Endothelial cell of umbilical vein (primary cell): ENCODE data around the gene SMIM3. TPM values are rescaled to one million over a fixed set of nuclear protein-coding genes. Genes with fewer than 3 reads are reported as not detected.

Source experiments
- BruUV-seq: library from RNA; stranded (reverse); fragments of 400-500 nt; replicated peaks from 2 replicates; lab custom pipeline; 2021; lab: Mats Ljungman, UMichigan
- CTCF ChIA-PET: fragments of 300-600, 350-600 bp; sonication (Branson Sonifier 250); formaldehyde crosslinking; loops from one replicate; lab custom pipeline; 2021; ENCODE audit warnings: antibody characterized with exemption, inconsistent platforms; lab: Charles Lee
- POLR2A ChIA-PET: fragments of 300-600, 350-600 bp; sonication (Branson Sonifier 250); formaldehyde crosslinking; loops from one replicate; lab custom pipeline; 2021; ENCODE audit warnings: antibody characterized with exemption, inconsistent platforms; lab: Charles Lee
- DNase-seq: peaks from one replicate; pipeline ENCODE4 v3.0.0-alpha.2; 2011; ENCODE audit warnings: low read depth, low spot score
- FAIRE-seq: peaks from 2 replicates; lab custom pipeline; 2011; peaks lifted over from hg19 to GRCh38; lab: Jason Lieb, UNC
- H2AFZ ChIP-seq: 2 replicates; pipeline ENCODE4 v1.6.0; 2012; ENCODE audit warnings: low read depth, low read length, control low read depth, inconsistent platforms
- H3K27ac ChIP-seq: 2 replicates; pipeline ENCODE4 v1.5.1; 2011; ENCODE audit warnings: low read depth, mild to moderate bottlenecking, control low read depth, low read length, moderate library complexity; ENCODE audit not compliant: insufficient read depth
- H3K27me3 ChIP-seq, 2 experiments: 2 replicates each; pipeline versions ENCODE4 v1.6.0 to v1.6.1; 2011; ENCODE audit warnings: low read length in 2 of 2, mixed read lengths in 1 of 2; ENCODE audit not compliant: control insufficient read depth in 2 of 2, insufficient read depth in 2 of 2
- H3K36me3 ChIP-seq, 2 experiments: 2 replicates in 1 of 2; 3 replicates in 1 of 2; pipeline ENCODE4 v1.5.1; 2011; ENCODE audit warnings: low read length in 2 of 2, mild to moderate bottlenecking in 1 of 2, moderate library complexity in 1 of 2; ENCODE audit not compliant: control insufficient read depth in 2 of 2, insufficient read depth in 2 of 2; ENCODE audit errors: extremely low read depth in 1 of 2
- H3K4me1 ChIP-seq: 3 replicates; pipeline ENCODE4 v1.5.1; 2011; ENCODE audit warnings: mild to moderate bottlenecking, low read length; ENCODE audit not compliant: control insufficient read depth, insufficient read depth; ENCODE audit errors: extremely low read depth
- H3K4me2 ChIP-seq: 2 replicates; pipeline ENCODE4 v1.6.1; 2011; ENCODE audit warnings: low read length, control low read depth, mixed read lengths; ENCODE audit not compliant: insufficient read depth
- H3K4me3 ChIP-seq, 3 experiments: fragments of 200-600 bp in 1 of 3; sonication (generic), shearing (Covaris generic) in 1 of 3; replicated peaks in 1 of 3; 2 replicates each; pipeline ENCODE4 v1.5.1; 2011 to 2016; ENCODE audit warnings: control low read depth in 3 of 3, low read length in 3 of 3, mild to moderate bottlenecking in 2 of 3, inconsistent platforms in 1 of 3, low read depth in 1 of 3, moderate library complexity in 1 of 3; ENCODE audit not compliant: insufficient read depth in 1 of 3
- H3K79me2 ChIP-seq: 2 replicates; pipeline ENCODE4 v1.6.0; 2012; ENCODE audit warnings: low read length, inconsistent platforms; ENCODE audit not compliant: control insufficient read depth, insufficient read depth
- H3K9ac ChIP-seq: replicated peaks from 2 replicates; pipeline ENCODE3; 2011; ENCODE audit warnings: low read length, control low read depth; ENCODE audit not compliant: insufficient read depth; ENCODE audit errors: extremely low read depth
- H3K9me1 ChIP-seq: replicated peaks from 3 replicates; pipeline ENCODE4 v1.6.0; 2011; ENCODE audit warnings: mild to moderate bottlenecking, low read length; ENCODE audit not compliant: control insufficient read depth, insufficient read depth; ENCODE audit errors: extremely low read depth
- H3K9me3 ChIP-seq: replicated peaks from 2 replicates; pipeline ENCODE4 v1.5.1; 2012; ENCODE audit warnings: low read length, inconsistent platforms; ENCODE audit not compliant: control insufficient read depth, insufficient read depth
- H4K20me1 ChIP-seq: replicated peaks from 2 replicates; pipeline ENCODE3; 2011; ENCODE audit warnings: mild to moderate bottlenecking, low read length; ENCODE audit not compliant: control insufficient read depth, insufficient read depth; ENCODE audit errors: extremely low read depth
- CTCF ChIP-seq, 2 donors: IDR thresholded peaks; 1 replicate in 1 of 2; 2 replicates in 1 of 2; pipeline ENCODE4 v1.5.1; 2011; ENCODE audit warnings: low read length in 2 of 2, mild to moderate bottlenecking in 2 of 2, moderate library complexity in 2 of 2, control low read depth in 1 of 2, inconsistent platforms in 1 of 2, low read depth in 1 of 2; ENCODE audit not compliant: insufficient read depth in 1 of 2; ENCODE audit errors: extremely low read depth in 1 of 2
- EZH2 ChIP-seq: IDR thresholded peaks from 2 replicates; pipeline ENCODE4 v1.6.1; 2012; ENCODE audit warnings: borderline replicate concordance, low read depth, mild to moderate bottlenecking, moderate library complexity, low read length, inconsistent platforms; ENCODE audit not compliant: severe bottlenecking
- FOS ChIP-seq: IDR thresholded peaks from 2 replicates; pipeline ENCODE4 v1.6.1; 2011; ENCODE audit warnings: mild to moderate bottlenecking, low read length, moderate library complexity, borderline replicate concordance; ENCODE audit not compliant: insufficient read depth
- GATA2 ChIP-seq: IDR thresholded peaks from 2 replicates; pipeline ENCODE4 v1.7.0; 2011; ENCODE audit warnings: low read depth, mild to moderate bottlenecking, moderate library complexity, mixed read lengths, low read length; ENCODE audit not compliant: insufficient read length, insufficient read depth
- JUN ChIP-seq: IDR thresholded peaks from 2 replicates; pipeline ENCODE4 v1.6.1; 2011; ENCODE audit warnings: borderline replicate concordance, low read depth; ENCODE audit not compliant: insufficient read length, insufficient read depth
- MYC ChIP-seq: IDR thresholded peaks from one replicate; pipeline ENCODE4 v1.6.1; 2011; ENCODE audit warnings: mild to moderate bottlenecking, low read depth, low read length
- POLR2A ChIP-seq: IDR thresholded peaks from 2 replicates; pipeline ENCODE4 v1.6.1; 2012; ENCODE audit warnings: low read depth, mild to moderate bottlenecking, control low read depth, low read length
- POLR2AphosphoS5 ChIP-seq: IDR thresholded peaks from 2 replicates; pipeline ENCODE4 v1.6.1; 2012; ENCODE audit warnings: low read depth, mild to moderate bottlenecking, control low read depth, low read length, moderate library complexity; ENCODE audit not compliant: insufficient read depth
- dilution Hi-C: fragments of 300-500 bp; cut with MboI; formaldehyde crosslinking; loops from one replicate; pipeline ENCODE4 v1.15.0; 2019; ENCODE audit warnings: low sequenced_read_pairs; ENCODE audit not compliant: extremely low pct_ligation_motif_present
- intact Hi-C: fragments of 100-400 bp; cut with micrococcal nuclease; formaldehyde crosslinking; loops from one replicate; pipeline ENCODE4 v1.10.0; 2022
- polyA plus RNA-seq, 4 experiments: library from polyadenylated mRNA; depleted of rRNA in 3 of 4; stranded (reverse) in 3 of 4; unstranded in 1 of 4; fragments of >200 nt; gene quantifications; 2 replicates each; pipeline versions ENCODE4 v1.2.1 to v1.2.3, GENCODE V29; 2011 to 2012; ENCODE audit warnings: missing spikeins in 1 of 4
- total RNA-seq: library from RNA; stranded (reverse); gene quantifications from 2 replicates; pipeline ENCODE4 v1.2.3, GENCODE V29; 2021
- TF ChIP-seq, protein P1 (sequence below): IDR thresholded peaks from 2 replicates; pipeline ENCODE4 v1.6.1; 2011; ENCODE audit not compliant: insufficient read depth, insufficient read length

Gene SMIM3
- total and polyA plus RNA-seq, 2 donors (not counting 3 experiments of a cell fraction or from before 2014, with no cell fraction given): 1.0 to 2.0 TPM

DNA sequence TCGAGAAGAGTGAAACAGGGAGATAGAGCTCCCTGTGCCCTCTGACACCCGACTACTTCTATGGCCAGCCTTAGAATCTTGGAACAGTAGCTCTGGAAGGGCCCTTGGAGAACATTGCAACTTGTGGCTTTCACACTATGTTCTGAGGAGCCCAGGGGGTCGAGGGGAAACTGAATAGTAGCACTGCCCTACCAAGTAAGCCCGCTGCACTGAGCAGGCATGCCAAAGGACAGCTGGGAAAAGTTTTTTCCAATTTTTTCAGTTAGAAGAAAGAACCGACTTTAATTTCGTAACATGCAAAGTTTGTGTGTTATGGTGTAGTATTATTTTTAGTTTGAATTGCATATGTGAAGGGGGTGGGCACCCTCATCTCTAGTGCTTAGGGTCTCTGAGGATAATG, 10.9 kb downstream of the SMIM3 start:
- no peak for FAIRE-seq

More for the DNA sequence above, 10.9 kb downstream of the SMIM3 start:
- no peaks in the 10 kb centered on the region for H3K36me3 ChIP-seq
- ChIA-PET POLR2A (no interaction called here), CTCF (interaction anchor here (1.2 to 2.7 kb wide), 3 partner anchors 10 to 376 kb away, joined by 3 to 33 read pairs (median 15); partner anchors contain the start of gene SMIM3)
- H3K9me3 ChIP-seq: no peaks in the 10 kb centered on the region
- H3K4me3 ChIP-seq: no peak overlapping the region
- intact Hi-C loops: no loop called here
- no peak for DNase-seq
- no peak overlapping the region for H3K9ac ChIP-seq
- no peaks in the 10 kb centered on the region for H4K20me1 ChIP-seq
- H3K79me2 ChIP-seq: no peaks in the 10 kb centered on the region
- H3K27me3 ChIP-seq: peaks cover 7 to 9% of the 10 kb centered on the region in 2 experiments
- no peak overlapping the region for H3K4me2 ChIP-seq
- no TSS peak for BruUV-seq
- H3K4me1 ChIP-seq: peaks cover 9% of the 10 kb centered on the region
- dilution Hi-C loops: no loop called here
- no peaks in the 10 kb centered on the region for H3K9me1 ChIP-seq
- no peak overlapping the region for H2AFZ ChIP-seq
- TF ChIP-seq, protein P1, sequence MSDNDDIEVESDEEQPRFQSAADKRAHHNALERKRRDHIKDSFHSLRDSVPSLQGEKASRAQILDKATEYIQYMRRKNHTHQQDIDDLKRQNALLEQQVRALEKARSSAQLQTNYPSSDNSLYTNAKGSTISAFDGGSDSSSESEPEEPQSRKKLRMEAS: no peak
- TF ChIP-seq POLR2AphosphoS5 (no peak), JUN (no peak), FOS (no peak), POLR2A (no peak), CTCF (IDR thresholded peaks at IDR 0.05; ENCODE audit: extremely low read depth in 1 of 2, insufficient read depth in 1 of 2, low read depth in 1 of 2, low read length in 2 of 2) (no peak), EZH2 (no peak), MYC (no peak), GATA2 (no peak)
- H3K27ac ChIP-seq: no peak overlapping the region
